Astrocyte of the cerebellum (primary cell): ENCODE results near the gene INKA1.

Source experiments
- DNase-seq: peaks from one replicate; pipeline ENCODE4 v3.0.0-alpha.2; 2011; ENCODE audit warnings: low read depth
- H3K4me3 ChIP-seq: 2 replicates; pipeline ENCODE4 v1.5.1; 2011; ENCODE audit warnings: mild to moderate bottlenecking, low read depth, low read length, moderate library complexity
- CTCF ChIP-seq: IDR thresholded peaks from 2 replicates; pipeline ENCODE4 v1.5.1; 2012; ENCODE audit warnings: low read length, low read depth, moderate library complexity, mild to moderate bottlenecking; ENCODE audit errors: missing control alignments
- in situ Hi-C: cut with HindIII; loops from 2 replicates; pipeline ENCODE4 v1.10.0; 2017; ENCODE audit warnings: low sequenced_read_pairs

Gene INKA1

GRCh38 chr3:49792371-49793150 is 10.5 kb upstream of the INKA1 start:
- no peak for DNase-seq
- in situ Hi-C loops, result no loop called here
- H3K4me3 ChIP-seq, result no peak overlapping the region
- TF ChIP-seq CTCF, result no peak

- DNase-seq, result no peak
- in situ Hi-C loops, result no loop called here
Observed at GRCh38 chr3:49793486-49794085, 9.5 kb upstream of the INKA1 start.

GRCh38 chr3:49794431-49794830 is 8.6 kb upstream of the INKA1 start:
- TF ChIP-seq CTCF, result no peak
- H3K4me3 ChIP-seq, result no peak overlapping the region
- no peak for DNase-seq
- in situ Hi-C loops, result no loop called here

More at GRCh38 chr3:49793486-49794085, 9.5 kb upstream of the INKA1 start:
- no peak for TF ChIP-seq CTCF
- H3K4me3 ChIP-seq, result no peak overlapping the region

- TF ChIP-seq CTCF, result no peak
- in situ Hi-C loops, result no loop called here
- no peak for DNase-seq
- no peak overlapping the region for H3K4me3 ChIP-seq
Observed at GRCh38 chr3:49794926-49795905, 7.8 kb upstream of the INKA1 start.

- in situ Hi-C loops, result no loop called here
Observed at GRCh38 chr3:49799105-49799504, 4.0 kb upstream of the INKA1 start.

More at GRCh38 chr3:49799105-49799504, 4.0 kb upstream of the INKA1 start:
- no peak overlapping the region for H3K4me3 ChIP-seq
- TF ChIP-seq CTCF, result no peak
- DNase-seq, result no peak
